Stimulated activated CD4-positive, alpha-beta T cell treated with anti-CD3 and anti-CD28 coated beads, Interleukin-15, amount 100 ng/mL, for 1 hour (primary cell): ENCODE results near the gene FARSB.
"Not testable (repeated sequence)": the region's sequence is repeated elsewhere in the genome, so short reads cannot be mapped to it uniquely, and the experiment has no call there.

Source experiments
- DNase-seq, 2 donors: peaks; one replicate each; pipeline ENCODE4 v3.0.0-alpha.2; 2020; ENCODE audit warnings: low read depth in 1 of 2, low spot score in 1 of 2

The FARSB gene

GRCh38 chr2:222655787-222656525, at the start of gene FARSB:
FARSB (minus strand) TSS chr2:222656092; CDS start chr2:222656073, 19 bp downstream.
- DNase-seq, result peak; percentile 86 to 89

- DNase-seq, result no peak
Measured at GRCh38 chr2:222703886-222704285, 48.0 kb upstream of the FARSB start.

- no peak for DNase-seq
Measured at GRCh38 chr2:222703091-222703490, 47.2 kb upstream of the FARSB start.

- no peak for DNase-seq
Measured at GRCh38 chr2:222701721-222702131, 45.8 kb upstream of the FARSB start.

GRCh38 chr2:222701233-222701632, 45.3 kb upstream of the FARSB start:
- no peak for DNase-seq

- DNase-seq, result no peak
Measured at GRCh38 chr2:222698276-222698675, 42.4 kb upstream of the FARSB start.

GRCh38 chr2:222693837-222694236, 37.9 kb upstream of the FARSB start:
- no peak for DNase-seq

- DNase-seq, result not testable (repeated sequence)
Measured at GRCh38 chr2:222693413-222693812, 37.5 kb upstream of the FARSB start.

- peak; percentile 35 to 51 for DNase-seq
Measured at GRCh38 chr2:222690564-222691200, 34.8 kb upstream of the FARSB start.

GRCh38 chr2:222689322-222689721, 33.4 kb upstream of the FARSB start:
- no peak for DNase-seq

- DNase-seq, result no peak
Measured at GRCh38 chr2:222688917-222689316, 33.0 kb upstream of the FARSB start.

- no peak for DNase-seq
Measured at GRCh38 chr2:222686086-222686750, 30.3 kb upstream of the FARSB start.

- no peak for DNase-seq
Measured at GRCh38 chr2:222683805-222684204, 27.9 kb upstream of the FARSB start.

GRCh38 chr2:222677981-222678380, 22.1 kb upstream of the FARSB start:
- no peak for DNase-seq

GRCh38 chr2:222673883-222674282, 18.0 kb upstream of the FARSB start:
- no peak for DNase-seq

GRCh38 chr2:222673273-222673672, 17.4 kb upstream of the FARSB start:
- no peak for DNase-seq

GRCh38 chr2:222672068-222672401, 16.1 kb upstream of the FARSB start:
- no peak for DNase-seq

- DNase-seq, result no peak
Measured at GRCh38 chr2:222671259-222672067, 15.6 kb upstream of the FARSB start, which contains the start of gene MOGAT1. MOGAT1 (plus strand) TSS chr2:222671658; CDS start chr2:222671786, 128 bp downstream.

GRCh38 chr2:222670191-222671038, 14.5 kb upstream of the FARSB start:
- no peak for DNase-seq

- no peak for DNase-seq
Measured at GRCh38 chr2:222669353-222669752, 13.5 kb upstream of the FARSB start.
